ENCODE results near the gene CACNA1S. TPM values are rescaled to one million over a fixed set of nuclear protein-coding genes. Genes with fewer than 3 reads are reported as not detected.

CACNA1S gene
- total and polyA plus RNA-seq, 12 donors, result under 0.01 to 0.09 (median 0.05) TPM; not detected in 7

- DNase-seq (no peak), ATAC-seq (peak in 1 of 8 donors; percentile 42)
- TF ChIP-seq CTCF (IDR thresholded peaks at IDR 0.05), result no peak
- WGBS, 2 donors, result 79 to 83% methylated on average over 11 of the region's 11 CpGs
- Histone ChIP-seq H3K4me3 (no peak overlapping the region), H3K27me3 (no peaks in the 10 kb centered on the region), H3K4me1 (no peaks in the 10 kb centered on the region), H3K36me3 (peaks cover 0 to 63% (median 0%) of the 10 kb centered on the region in 9 donors), H3K9me3 (no peaks in the 10 kb centered on the region), H3K27ac (no peak overlapping the region)
- intact Hi-C loops (cut with DNase I), result no loop called here
Measured at GRCh38 chr1:201001962-201002361, 110.3 kb downstream of the CACNA1S start.

GRCh38 chr1:201000391-201000790 is 111.8 kb downstream of the CACNA1S start:
- no peak for DNase-seq
- intact Hi-C loops (cut with DNase I), result no loop called here
- no peak for TF ChIP-seq CTCF (IDR thresholded peaks at IDR 0.05)
- no peak overlapping the region for H3K27ac ChIP-seq
- H3K4me1 ChIP-seq, result no peaks in the 10 kb centered on the region
- H3K27me3 ChIP-seq, result no peaks in the 10 kb centered on the region
- no peak overlapping the region for H3K4me3 ChIP-seq
- no peak for ATAC-seq
- no peaks in the 10 kb centered on the region for H3K9me3 ChIP-seq
- WGBS, 2 donors, result 94 to 96% methylated on average over 25 of the region's 25 CpGs
- H3K36me3 ChIP-seq, result peaks cover 0 to 70% (median 0%) of the 10 kb centered on the region in 9 donors

GRCh38 chr1:200999667-201000066 is 112.6 kb downstream of the CACNA1S start:
- intact Hi-C loops (cut with DNase I), result no loop called here
- no peaks in the 10 kb centered on the region for H3K9me3 ChIP-seq
- DNase-seq, result no peak
- no peaks in the 10 kb centered on the region for H3K4me1 ChIP-seq
- no peak overlapping the region for H3K27ac ChIP-seq
- no peak for TF ChIP-seq CTCF (IDR thresholded peaks at IDR 0.05)
- ATAC-seq, result no peak
- no peaks in the 10 kb centered on the region for H3K27me3 ChIP-seq
- H3K36me3 ChIP-seq, result peaks cover 0 to 65% (median 0%) of the 10 kb centered on the region in 9 donors
- WGBS, 2 donors, result 91 to 96% methylated on average over 14 of the region's 14 CpGs
- H3K4me3 ChIP-seq, result no peak overlapping the region

GRCh38 chr1:200998323-200998722 is 113.9 kb downstream of the CACNA1S start:
- Histone ChIP-seq H3K27me3 (no peaks in the 10 kb centered on the region), H3K27ac (no peak overlapping the region), H3K36me3 (peaks cover 0 to 61% (median 0%) of the 10 kb centered on the region in 9 donors), H3K4me3 (no peak overlapping the region), H3K4me1 (no peaks in the 10 kb centered on the region), H3K9me3 (no peaks in the 10 kb centered on the region)
- ATAC-seq (no peak), DNase-seq (no peak)
- intact Hi-C loops (cut with DNase I), result no loop called here
- WGBS, 2 donors, result 94 to 96% methylated on average over 16 of the region's 16 CpGs
- no peak for TF ChIP-seq CTCF (IDR thresholded peaks at IDR 0.05)
